ENCODE results near the gene RNF223. TPM values are rescaled to one million over a fixed set of nuclear protein-coding genes. Genes with fewer than 3 reads are reported as not detected.

The RNF223 gene
- total and polyA plus RNA-seq, 4 donors = 0.54 to 2.4 (median 1.4) TPM

DNA sequence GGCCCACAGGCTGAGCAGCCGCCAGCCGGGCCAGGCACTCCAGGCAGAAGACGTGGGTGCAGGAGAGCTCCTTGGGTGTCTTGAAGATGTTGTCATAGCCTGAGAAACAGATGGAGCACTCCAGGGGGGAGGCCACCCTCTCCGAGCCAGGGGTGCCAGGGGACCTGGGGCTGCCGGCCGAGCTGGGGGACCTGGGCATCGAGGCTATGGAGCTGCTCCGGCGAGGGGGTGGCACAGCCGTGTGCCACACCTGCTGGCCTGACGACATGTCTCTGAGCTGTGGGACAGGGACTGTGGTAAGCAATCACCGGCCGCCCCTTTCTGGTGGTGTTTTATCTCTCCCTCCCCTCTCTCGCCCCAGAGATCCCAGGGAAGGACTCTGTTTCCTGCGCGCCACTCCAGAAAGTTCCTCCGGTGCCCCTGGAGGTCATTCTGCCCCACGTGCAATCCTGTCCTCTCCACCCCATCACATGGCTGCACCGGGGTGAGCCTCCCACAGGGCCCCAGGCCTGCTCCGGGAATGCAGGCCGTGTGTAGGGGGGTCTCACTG is 1.7 kb downstream of the RNF223 start:
- ATAC-seq (ENCODE audit: insufficient read depth, low FRiP score) (no peak), DNase-seq (no peak)
- peaks cover 0 to 2% (median 0%) of the 10 kb centered on the region in 4 donors for H3K9me3 ChIP-seq (ENCODE audit: control insufficient read depth in 4 of 4, insufficient read depth in 3 of 4, low read length in 3 of 4)
- WGBS, 2 donors = 80 to 87% methylated on average over 20 to 21 of the region's 21 CpGs
- H3K27me3 ChIP-seq (ENCODE audit: control insufficient read depth in 3 of 3, insufficient read depth in 3 of 3, low read length in 2 of 3) = peaks cover 5 to 13% (median 6%) of the 10 kb centered on the region in 3 donors
- H3K27ac ChIP-seq (ENCODE audit: low read depth in 1 of 2, low read length in 1 of 2) = no peak overlapping the region
- TF ChIP-seq, protein P1, sequence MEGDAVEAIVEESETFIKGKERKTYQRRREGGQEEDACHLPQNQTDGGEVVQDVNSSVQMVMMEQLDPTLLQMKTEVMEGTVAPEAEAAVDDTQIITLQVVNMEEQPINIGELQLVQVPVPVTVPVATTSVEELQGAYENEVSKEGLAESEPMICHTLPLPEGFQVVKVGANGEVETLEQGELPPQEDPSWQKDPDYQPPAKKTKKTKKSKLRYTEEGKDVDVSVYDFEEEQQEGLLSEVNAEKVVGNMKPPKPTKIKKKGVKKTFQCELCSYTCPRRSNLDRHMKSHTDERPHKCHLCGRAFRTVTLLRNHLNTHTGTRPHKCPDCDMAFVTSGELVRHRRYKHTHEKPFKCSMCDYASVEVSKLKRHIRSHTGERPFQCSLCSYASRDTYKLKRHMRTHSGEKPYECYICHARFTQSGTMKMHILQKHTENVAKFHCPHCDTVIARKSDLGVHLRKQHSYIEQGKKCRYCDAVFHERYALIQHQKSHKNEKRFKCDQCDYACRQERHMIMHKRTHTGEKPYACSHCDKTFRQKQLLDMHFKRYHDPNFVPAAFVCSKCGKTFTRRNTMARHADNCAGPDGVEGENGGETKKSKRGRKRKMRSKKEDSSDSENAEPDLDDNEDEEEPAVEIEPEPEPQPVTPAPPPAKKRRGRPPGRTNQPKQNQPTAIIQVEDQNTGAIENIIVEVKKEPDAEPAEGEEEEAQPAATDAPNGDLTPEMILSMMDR (IDR thresholded peaks at IDR 0.05; ENCODE audit: control extremely low read depth, extremely low read depth) = no peak
- H3K4me3 ChIP-seq = no peak overlapping the region
- H3K36me3 ChIP-seq (ENCODE audit: control insufficient read depth in 4 of 4, insufficient read depth in 4 of 4, low read length in 4 of 4) = no peaks in the 10 kb centered on the region
- peaks cover 0 to 10% (median 0%) of the 10 kb centered on the region in 5 donors for H3K4me1 ChIP-seq (ENCODE audit: control insufficient read depth in 5 of 5, insufficient read depth in 5 of 5, low read length in 5 of 5)
- H3K9ac ChIP-seq (ENCODE audit: insufficient read depth in 1 of 2, low read length in 2 of 2) = no peak overlapping the region

DNA sequence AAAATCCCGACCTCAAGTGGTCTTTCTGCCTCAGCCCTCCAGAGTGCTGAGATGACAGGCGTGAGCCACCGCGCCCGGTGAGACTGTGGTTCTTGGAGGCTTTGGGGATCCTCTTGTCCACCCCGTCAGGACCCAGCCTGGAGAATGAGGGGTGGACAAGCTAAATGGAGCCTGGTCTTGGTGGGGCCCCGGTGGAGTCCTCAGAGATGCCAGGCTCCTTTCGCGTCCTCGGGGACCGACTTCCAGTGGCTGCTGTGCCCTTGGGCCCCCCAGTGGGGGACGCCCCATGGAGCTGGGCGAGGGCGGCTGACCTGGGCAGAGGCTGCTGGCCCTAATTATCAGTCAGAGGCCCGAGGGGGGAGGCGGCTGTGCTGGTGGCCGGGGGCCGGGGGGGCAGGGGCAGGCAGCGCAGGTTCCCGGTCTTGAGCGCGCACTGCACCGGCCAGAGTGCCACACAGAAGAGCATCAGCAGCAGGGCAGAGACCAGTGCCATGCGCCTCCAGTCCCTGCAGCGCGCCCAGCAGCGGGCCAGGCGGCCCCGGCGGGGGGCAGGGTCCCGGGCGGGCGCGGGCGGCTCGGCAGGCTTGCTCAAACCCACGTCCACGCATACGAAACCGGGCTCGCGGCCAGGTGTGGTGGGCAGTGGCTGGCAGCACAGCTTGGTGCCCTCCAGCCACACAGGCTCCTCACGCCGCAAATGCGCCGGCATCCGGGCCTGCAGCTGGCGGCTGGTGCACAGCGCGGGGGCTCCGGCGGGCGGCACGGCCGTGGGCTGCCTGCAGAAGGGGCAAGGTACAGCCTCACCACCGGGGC is 2.4 kb downstream of the RNF223 start:
- no peak for DNase-seq
- Histone ChIP-seq H3K9me3 (ENCODE audit: control insufficient read depth in 4 of 4, insufficient read depth in 3 of 4, low read length in 3 of 4) (peaks cover 0 to 2% (median 0%) of the 10 kb centered on the region in 4 donors), H3K27me3 (ENCODE audit: control insufficient read depth in 3 of 3, insufficient read depth in 3 of 3, low read length in 2 of 3) (peaks cover 6 to 13% (median 7%) of the 10 kb centered on the region in 3 donors), H3K4me3 (no peak overlapping the region), H3K27ac (ENCODE audit: low read depth in 1 of 2, low read length in 1 of 2) (no peak overlapping the region), H3K36me3 (ENCODE audit: control insufficient read depth in 4 of 4, insufficient read depth in 4 of 4, low read length in 4 of 4) (no peaks in the 10 kb centered on the region), H3K9ac (ENCODE audit: insufficient read depth in 1 of 2, low read length in 2 of 2) (no peak overlapping the region), H3K4me1 (ENCODE audit: control insufficient read depth in 5 of 5, insufficient read depth in 5 of 5, low read length in 5 of 5) (peaks cover 0 to 10% (median 0%) of the 10 kb centered on the region in 5 donors)
- 87 to 89% methylated on average over 46 to 56 of the region's 56 CpGs for WGBS, 2 donors
- TF ChIP-seq, protein P1 (IDR thresholded peaks at IDR 0.05; ENCODE audit: control extremely low read depth, extremely low read depth) = no peak
- no peak for ATAC-seq (ENCODE audit: insufficient read depth, low FRiP score)

DNA sequence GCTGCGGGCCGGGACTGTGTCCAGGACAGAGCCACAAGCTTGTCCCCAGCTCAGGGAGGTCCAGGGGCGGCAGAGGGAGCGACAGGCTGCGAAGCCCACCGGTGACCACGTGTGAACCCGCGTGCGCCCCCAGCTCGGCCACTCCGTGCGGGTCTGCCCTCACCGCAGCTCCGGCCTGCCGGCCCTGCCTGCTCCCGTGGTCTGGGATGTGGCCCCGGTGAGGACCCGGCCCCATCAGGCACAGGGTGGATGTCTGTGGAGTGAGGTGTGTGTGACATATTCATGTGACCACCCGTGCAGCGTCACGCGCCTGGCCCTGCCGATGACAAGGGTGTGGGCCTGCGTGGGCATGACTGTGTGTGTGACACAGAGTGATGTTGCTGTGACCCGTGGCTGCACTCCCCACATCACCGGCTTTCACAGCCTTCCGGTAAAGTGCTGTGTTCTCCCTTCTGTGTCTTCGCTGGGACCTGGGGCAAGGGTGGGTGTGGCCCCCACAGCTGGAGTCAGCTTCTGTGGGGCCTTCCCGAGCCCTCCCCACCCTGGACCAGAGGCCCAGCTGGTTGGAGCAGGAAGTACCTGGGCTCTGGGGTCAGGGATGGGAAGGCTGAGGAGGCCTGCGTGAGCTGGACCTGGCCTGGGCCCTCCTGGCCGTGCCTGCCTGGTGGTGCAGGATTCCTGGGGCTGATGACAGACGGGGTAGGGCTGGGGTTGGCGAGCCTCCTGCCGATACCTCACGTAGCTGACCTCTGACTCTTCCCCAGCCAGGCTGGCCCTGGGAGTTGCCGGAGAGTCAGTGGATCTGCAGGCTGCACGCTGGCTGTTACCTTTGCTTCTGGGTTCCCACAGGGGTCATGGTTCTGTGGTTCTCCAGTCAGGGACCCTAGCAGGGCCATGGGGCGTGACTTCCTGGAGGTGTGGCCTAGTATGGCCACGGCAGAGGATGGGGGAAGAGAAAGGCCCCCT is 4.1 kb downstream of the RNF223 start:
- Histone ChIP-seq H3K27ac (ENCODE audit: low read depth in 1 of 2, low read length in 1 of 2) (no peak overlapping the region), H3K27me3 (ENCODE audit: control insufficient read depth in 3 of 3, insufficient read depth in 3 of 3, low read length in 2 of 3) (peaks cover 6 to 16% (median 12%) of the 10 kb centered on the region in 3 donors), H3K4me3 (no peak overlapping the region), H3K9me3 (ENCODE audit: control insufficient read depth in 4 of 4, insufficient read depth in 3 of 4, low read length in 3 of 4) (peaks cover 0 to 2% (median 0%) of the 10 kb centered on the region in 4 donors), H3K4me1 (ENCODE audit: control insufficient read depth in 5 of 5, insufficient read depth in 5 of 5, low read length in 5 of 5) (peaks cover 0 to 10% (median 0%) of the 10 kb centered on the region in 5 donors), H3K9ac (ENCODE audit: insufficient read depth in 1 of 2, low read length in 2 of 2) (no peak overlapping the region), H3K36me3 (ENCODE audit: control insufficient read depth in 4 of 4, insufficient read depth in 4 of 4, low read length in 4 of 4) (no peaks in the 10 kb centered on the region)
- TF ChIP-seq, protein P1 (IDR thresholded peaks at IDR 0.05; ENCODE audit: control extremely low read depth, extremely low read depth) = no peak
- WGBS, 2 donors = 56 to 58% methylated on average over 38 to 40 of the region's 40 CpGs
- no peak for DNase-seq
- ATAC-seq (ENCODE audit: insufficient read depth, low FRiP score) = no peak
